Neural crest cell (in vitro differentiated cells): ENCODE results near the gene SLC33A1. TPM values are rescaled to one million over a fixed set of nuclear protein-coding genes. Genes with fewer than 3 reads are reported as not detected.
A peak's percentile ranks its signal among the peaks of the same experiment; 100 is the strongest.

Source experiments
- DNase-seq: peaks from one replicate; pipeline ENCODE4 v3.0.0; 2021; ENCODE audit warnings: low read depth, mixed read lengths, low spot score
- H3K27ac Mint-ChIP-seq: one replicate; pipeline ENCODE4 v1.8.0; 2021; ENCODE audit warnings: mild to moderate bottlenecking, mixed read lengths; ENCODE audit not compliant: unreplicated experiment
- H3K27me3 Mint-ChIP-seq: 2 replicates; pipeline ENCODE4 v1.8.0; 2021; ENCODE audit warnings: low read depth, mild to moderate bottlenecking, mixed read lengths
- H3K36me3 Mint-ChIP-seq: 2 replicates; pipeline ENCODE4 v1.8.0; 2021; ENCODE audit warnings: low read depth, mild to moderate bottlenecking, mixed read lengths
- H3K4me1 Mint-ChIP-seq: 2 replicates; pipeline ENCODE4 v1.8.0; 2021; ENCODE audit warnings: mixed read lengths
- H3K4me3 Mint-ChIP-seq: one replicate; pipeline ENCODE4 v1.8.0; 2021; ENCODE audit warnings: mild to moderate bottlenecking, mixed read lengths
- H3K9me3 Mint-ChIP-seq: 2 replicates; pipeline ENCODE4 v1.8.0; 2021; ENCODE audit warnings: mixed read lengths
- total RNA-seq: library from RNA; stranded (reverse); gene quantifications from 2 replicates; pipeline ENCODE4 v1.2.1, GENCODE V29; 2021
- TF ChIP-seq, protein P1 (sequence below): fragments of 200-600 bp; sonication (generic); conservative IDR thresholded peaks from 2 replicates; pipeline ENCODE4 v1.5.0; 2021; ENCODE audit warnings: antibody characterized with exemption, mild to moderate bottlenecking

The SLC33A1 gene
- total RNA-seq, 1 donor from 2014 or later: 18.8 TPM

GRCh38 chr3:155876503-155876902, 22.3 kb upstream of the SLC33A1 start:
- Mint-ChIP-seq H3K4me1 (peaks cover 51% of the 10 kb centered on the region), H3K27ac (no peak overlapping the region), H3K4me3 (peak overlapping the region; percentile 11), H3K36me3 (peaks cover 3% of the 10 kb centered on the region), H3K27me3 (no peaks in the 10 kb centered on the region), H3K9me3 (no peaks in the 10 kb centered on the region)
- DNase-seq: no peak
- TF ChIP-seq, protein P1, sequence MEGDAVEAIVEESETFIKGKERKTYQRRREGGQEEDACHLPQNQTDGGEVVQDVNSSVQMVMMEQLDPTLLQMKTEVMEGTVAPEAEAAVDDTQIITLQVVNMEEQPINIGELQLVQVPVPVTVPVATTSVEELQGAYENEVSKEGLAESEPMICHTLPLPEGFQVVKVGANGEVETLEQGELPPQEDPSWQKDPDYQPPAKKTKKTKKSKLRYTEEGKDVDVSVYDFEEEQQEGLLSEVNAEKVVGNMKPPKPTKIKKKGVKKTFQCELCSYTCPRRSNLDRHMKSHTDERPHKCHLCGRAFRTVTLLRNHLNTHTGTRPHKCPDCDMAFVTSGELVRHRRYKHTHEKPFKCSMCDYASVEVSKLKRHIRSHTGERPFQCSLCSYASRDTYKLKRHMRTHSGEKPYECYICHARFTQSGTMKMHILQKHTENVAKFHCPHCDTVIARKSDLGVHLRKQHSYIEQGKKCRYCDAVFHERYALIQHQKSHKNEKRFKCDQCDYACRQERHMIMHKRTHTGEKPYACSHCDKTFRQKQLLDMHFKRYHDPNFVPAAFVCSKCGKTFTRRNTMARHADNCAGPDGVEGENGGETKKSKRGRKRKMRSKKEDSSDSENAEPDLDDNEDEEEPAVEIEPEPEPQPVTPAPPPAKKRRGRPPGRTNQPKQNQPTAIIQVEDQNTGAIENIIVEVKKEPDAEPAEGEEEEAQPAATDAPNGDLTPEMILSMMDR: no peak

DNA sequence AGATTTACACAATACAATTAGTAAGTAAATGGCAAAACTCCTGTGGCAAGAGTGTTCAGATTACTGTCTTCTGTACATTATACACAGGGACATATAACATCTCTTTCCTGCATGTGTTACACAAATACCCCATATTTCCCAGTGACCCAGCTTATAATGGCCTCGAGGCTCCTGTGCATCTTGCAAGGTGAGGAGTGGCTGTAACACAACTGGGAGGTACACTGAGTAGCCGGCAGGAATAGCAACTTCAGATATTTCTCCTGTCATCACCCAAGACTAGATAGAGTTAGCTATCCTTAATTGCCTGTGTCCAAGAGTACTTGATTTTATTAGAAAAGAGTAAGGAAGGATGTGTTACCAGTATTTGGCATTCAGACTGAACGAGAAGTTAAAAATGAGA, 21.8 kb upstream of the SLC33A1 start:
- Mint-ChIP-seq H3K27ac (no peak overlapping the region), H3K9me3 (no peaks in the 10 kb centered on the region), H3K36me3 (peaks cover 3% of the 10 kb centered on the region), H3K4me3 (peak overlapping the region; percentile 11), H3K4me1 (peaks cover 51% of the 10 kb centered on the region), H3K27me3 (no peaks in the 10 kb centered on the region)
- TF ChIP-seq, protein P1: no peak
- DNase-seq: no peak

- TF ChIP-seq, protein P1: no peak
- H3K4me3 Mint-ChIP-seq: peak overlapping the region; percentile 98
- H3K4me1 Mint-ChIP-seq: peaks cover 47% of the 10 kb centered on the region
- no peaks in the 10 kb centered on the region for H3K27me3 Mint-ChIP-seq
- no peaks in the 10 kb centered on the region for H3K9me3 Mint-ChIP-seq
- peaks cover 3% of the 10 kb centered on the region for H3K36me3 Mint-ChIP-seq
- H3K27ac Mint-ChIP-seq: no peak overlapping the region
- no peak for DNase-seq
Observed at GRCh38 chr3:155872904-155873646, 18.8 kb upstream of the SLC33A1 start.

DNA sequence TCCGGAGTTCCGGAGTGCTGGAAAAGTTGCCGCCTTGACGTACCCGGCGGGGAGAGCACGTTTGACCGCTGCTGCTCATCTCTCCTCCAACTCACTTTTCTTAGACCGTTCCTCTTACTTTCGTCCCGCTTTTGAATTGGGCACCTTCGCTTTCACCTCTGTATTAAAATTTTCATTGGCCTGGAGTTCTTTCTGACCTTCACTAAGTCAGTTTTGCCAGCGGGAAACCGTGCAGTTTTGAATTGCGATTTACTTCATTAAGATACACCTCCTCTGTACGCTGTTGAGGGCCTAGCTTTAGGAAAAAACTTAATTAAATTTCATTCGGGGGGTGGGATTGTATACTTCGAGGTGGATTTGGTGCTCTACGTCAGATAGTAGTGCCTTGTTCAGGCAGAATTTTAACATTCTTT, 17.5 kb upstream of the SLC33A1 start:
- TF ChIP-seq, protein P1: no peak
- Mint-ChIP-seq H3K27ac (peak overlapping the region; percentile 99), H3K27me3 (no peaks in the 10 kb centered on the region), H3K36me3 (no peaks in the 10 kb centered on the region), H3K9me3 (no peaks in the 10 kb centered on the region), H3K4me3 (peak overlapping the region; percentile 98), H3K4me1 (peaks cover 36% of the 10 kb centered on the region)
- DNase-seq: no peak

- DNase-seq: peak; percentile 43
- TF ChIP-seq, protein P1: no peak
- no peaks in the 10 kb centered on the region for H3K36me3 Mint-ChIP-seq
- peak overlapping the region; percentile 99 for H3K27ac Mint-ChIP-seq
- H3K4me3 Mint-ChIP-seq: peak overlapping the region; percentile 98
- no peaks in the 10 kb centered on the region for H3K27me3 Mint-ChIP-seq
- no peaks in the 10 kb centered on the region for H3K9me3 Mint-ChIP-seq
- H3K4me1 Mint-ChIP-seq: peaks cover 33% of the 10 kb centered on the region
Observed at GRCh38 chr3:155870945-155871745, 16.9 kb upstream of the SLC33A1 start.
